Measurements from ENCODE around the gene CADM1. TPM values are rescaled to one million over a fixed set of nuclear protein-coding genes. Genes with fewer than 3 reads are reported as not detected.

The CADM1 gene
- total and polyA plus RNA-seq, 10 of the 15 experiments (the other 5 are each of a cell fraction or from before 2014, with no cell fraction given): 0.03 to 0.48 (median 0.15) TPM; not detected in 3

DNA sequence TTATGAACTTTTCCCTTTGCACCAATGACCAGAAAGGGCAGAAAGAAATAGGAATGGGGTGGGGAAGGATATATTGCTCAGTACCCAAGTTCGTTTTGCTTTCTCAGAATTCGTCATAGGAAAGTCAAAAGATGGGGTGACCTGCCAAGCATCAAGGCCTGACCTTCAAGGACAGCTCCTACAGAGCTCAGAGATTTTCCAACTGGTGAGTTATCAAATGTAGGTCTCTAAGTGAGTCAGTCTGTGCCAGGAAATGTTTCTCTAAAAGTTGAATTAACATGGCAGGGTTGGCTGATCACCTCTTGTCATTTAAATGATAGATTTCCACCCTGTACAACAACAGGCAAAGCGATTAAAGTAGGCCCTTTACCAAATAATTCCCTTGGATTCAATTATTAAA is 307.2 kb downstream of the CADM1 start (continued):
- TF ChIP-seq, protein P1, sequence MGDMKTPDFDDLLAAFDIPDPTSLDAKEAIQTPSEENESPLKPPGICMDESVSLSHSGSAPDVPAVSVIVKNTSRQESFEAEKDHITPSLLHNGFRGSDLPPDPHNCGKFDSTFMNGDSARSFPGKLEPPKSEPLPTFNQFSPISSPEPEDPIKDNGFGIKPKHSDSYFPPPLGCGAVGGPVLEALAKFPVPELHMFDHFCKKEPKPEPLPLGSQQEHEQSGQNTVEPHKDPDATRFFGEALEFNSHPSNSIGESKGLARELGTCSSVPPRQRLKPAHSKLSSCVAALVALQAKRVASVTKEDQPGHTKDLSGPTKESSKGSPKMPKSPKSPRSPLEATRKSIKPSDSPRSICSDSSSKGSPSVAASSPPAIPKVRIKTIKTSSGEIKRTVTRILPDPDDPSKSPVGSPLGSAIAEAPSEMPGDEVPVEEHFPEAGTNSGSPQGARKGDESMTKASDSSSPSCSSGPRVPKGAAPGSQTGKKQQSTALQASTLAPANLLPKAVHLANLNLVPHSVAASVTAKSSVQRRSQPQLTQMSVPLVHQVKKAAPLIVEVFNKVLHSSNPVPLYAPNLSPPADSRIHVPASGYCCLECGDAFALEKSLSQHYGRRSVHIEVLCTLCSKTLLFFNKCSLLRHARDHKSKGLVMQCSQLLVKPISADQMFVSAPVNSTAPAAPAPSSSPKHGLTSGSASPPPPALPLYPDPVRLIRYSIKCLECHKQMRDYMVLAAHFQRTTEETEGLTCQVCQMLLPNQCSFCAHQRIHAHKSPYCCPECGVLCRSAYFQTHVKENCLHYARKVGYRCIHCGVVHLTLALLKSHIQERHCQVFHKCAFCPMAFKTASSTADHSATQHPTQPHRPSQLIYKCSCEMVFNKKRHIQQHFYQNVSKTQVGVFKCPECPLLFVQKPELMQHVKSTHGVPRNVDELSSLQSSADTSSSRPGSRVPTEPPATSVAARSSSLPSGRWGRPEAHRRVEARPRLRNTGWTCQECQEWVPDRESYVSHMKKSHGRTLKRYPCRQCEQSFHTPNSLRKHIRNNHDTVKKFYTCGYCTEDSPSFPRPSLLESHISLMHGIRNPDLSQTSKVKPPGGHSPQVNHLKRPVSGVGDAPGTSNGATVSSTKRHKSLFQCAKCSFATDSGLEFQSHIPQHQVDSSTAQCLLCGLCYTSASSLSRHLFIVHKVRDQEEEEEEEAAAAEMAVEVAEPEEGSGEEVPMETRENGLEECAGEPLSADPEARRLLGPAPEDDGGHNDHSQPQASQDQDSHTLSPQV (IDR thresholded peaks at IDR 0.05): no peak

DNA sequence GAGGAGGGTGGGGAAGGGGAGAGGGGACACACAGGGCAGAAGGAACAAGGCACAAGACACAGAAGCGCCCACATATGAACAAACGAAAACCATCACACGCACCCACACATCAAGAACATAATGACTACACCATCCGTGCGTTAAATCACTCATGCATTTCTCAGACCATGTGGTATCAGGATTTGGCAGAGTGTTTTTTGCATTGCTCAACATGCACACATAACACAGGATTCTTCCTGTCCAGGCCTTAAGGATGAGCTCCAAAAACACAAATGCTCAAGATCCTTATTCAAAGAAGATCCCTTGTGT is 309.5 kb downstream of the CADM1 start:
- WGBS (ENCODE audit: insufficient coverage, insufficient replicate concordance, low lambda C conversion rate, missing lambda C conversion rate): 2% methylated on average over 5 of the region's 5 CpGs
- H3K27ac ChIP-seq (ENCODE audit: control insufficient read depth, insufficient read depth): no peak overlapping the region
- H3K27me3 ChIP-seq (replicated peaks in 1 of 2; ENCODE audit: control insufficient read depth in 2 of 2, insufficient read depth in 2 of 2, low read length in 1 of 2): no peaks in the 10 kb centered on the region
- ChIA-PET CTCF (no interaction called here), POLR2A (no interaction called here), RAD21 (ENCODE audit: unreplicated experiment) (no interaction called here), SMC1A (ENCODE audit: uncharacterized antibody, unreplicated experiment) (interaction anchor here (0.9 kb wide), 1 partner anchor 32 kb away, joined by 3 read pairs; no protein-coding TSS in a partner anchor)
- 0 out of 2 replicates have a peak overlapping the region, but pooled peaks have one; percentile 10 for H3K4me3 ChIP-seq
- peak; percentile 21 for DNase-seq (ENCODE audit: low read depth, low spot score)
- FAIRE-seq: no peak
- H2AFZ ChIP-seq (ENCODE audit: control insufficient read depth, low read depth, low read length): no peak overlapping the region
- peak overlapping the region; percentile 54 for H3K4me2 ChIP-seq (ENCODE audit: control insufficient read depth, insufficient read depth)
- H3K79me2 ChIP-seq (ENCODE audit: control insufficient read depth, insufficient read depth, low read length): no peaks in the 10 kb centered on the region
- no peaks in the 10 kb centered on the region for H4K20me1 ChIP-seq (ENCODE audit: control insufficient read depth, insufficient read depth)
- in situ Hi-C loops (cut with MboI) (no loop called here), intact Hi-C loops (cut with micrococcal nuclease; ENCODE audit: unreplicated experiment) (no loop called here)
- TF ChIP-seq IRF4 (IDR thresholded peaks at IDR 0.05; ENCODE audit: low read depth, low read length): peak; percentile 44; the same call in 1 of the 2 replicates
- TF ChIP-seq GATAD2B (conservative IDR thresholded peaks at IDR 0.05; ENCODE audit: low read depth): no peak
- TF ChIP-seq TCF3 (IDR thresholded peaks at IDR 0.05; ENCODE audit: borderline replicate concordance, insufficient read depth, low read depth, low read length): 0 out of 2 replicates have a peak, but pooled peaks have one; percentile 42
- TF ChIP-seq KDM1A (IDR thresholded peaks at IDR 0.05; ENCODE audit: borderline replicate concordance): no peak
- peak in 1 of 2 experiments; percentile 33; a peak in 1 of 4 replicates for TF ChIP-seq IKZF2 (IDR thresholded peaks at IDR 0.05)
- TF ChIP-seq JUNB (IDR thresholded peaks at IDR 0.05): 0 out of 2 replicates have a peak, but pooled peaks have one; percentile 2
- TF ChIP-seq ZNF384 (IDR thresholded peaks at IDR 0.05; ENCODE audit: borderline replicate concordance, low read depth, low read length): no peak
- TF ChIP-seq SP1 (IDR thresholded peaks at IDR 0.05; ENCODE audit: low read depth, low read length): no peak
- TF ChIP-seq PAX5 (IDR thresholded peaks at IDR 0.05; ENCODE audit: borderline replicate concordance, low read depth, low read length): peak; percentile 56; the same call in 1 of the 2 replicates
- TF ChIP-seq BCL11A (IDR thresholded peaks at IDR 0.05; ENCODE audit: low read depth, low read length): 0 out of 2 replicates have a peak, but pooled peaks have one; percentile 8
- TF ChIP-seq MXI1 (IDR thresholded peaks at IDR 0.05; ENCODE audit: low read depth, low read length): no peak
- BruUV-seq (replicated peaks): no TSS peak
- H3K9ac ChIP-seq (ENCODE audit: control insufficient read depth, insufficient read depth, low read length): no peak overlapping the region
- peak; percentile 75 for ATAC-seq
- peaks cover 10% of the 10 kb centered on the region; the same call in 1 of the 2 replicates for H3K4me1 ChIP-seq (ENCODE audit: control insufficient read depth, insufficient read depth, low read length)
- no peaks in the 10 kb centered on the region for H3K9me3 ChIP-seq (replicated peaks; ENCODE audit: control insufficient read depth, insufficient read depth, low read length)
- no peaks in the 10 kb centered on the region for H3K36me3 ChIP-seq (ENCODE audit: control insufficient read depth in 2 of 2, insufficient read depth in 2 of 2, low read length in 1 of 2)
